ENCODE data around the gene PLEKHG3.

DNA sequence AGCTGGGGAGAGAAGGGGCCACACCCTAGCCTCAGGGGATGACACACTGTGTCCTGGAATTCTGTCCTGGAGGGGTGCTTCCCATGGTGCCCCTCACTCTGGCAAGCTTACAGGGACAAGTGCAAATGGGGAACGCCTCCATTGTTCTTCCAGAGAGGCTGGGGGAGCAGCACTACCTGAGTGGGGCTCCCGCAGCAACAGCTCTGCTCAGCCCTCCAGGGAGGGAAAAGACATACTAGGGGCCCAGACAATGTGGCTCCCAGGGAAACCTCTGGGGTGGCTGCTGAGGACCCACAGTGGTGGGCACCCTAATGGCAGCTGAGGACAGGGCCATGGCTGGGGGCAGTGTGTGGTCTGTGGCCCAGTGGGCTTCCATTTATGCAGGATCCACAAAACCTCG, 69.4 kb downstream of the PLEKHG3 start:
- TF ChIP-seq, protein P1, sequence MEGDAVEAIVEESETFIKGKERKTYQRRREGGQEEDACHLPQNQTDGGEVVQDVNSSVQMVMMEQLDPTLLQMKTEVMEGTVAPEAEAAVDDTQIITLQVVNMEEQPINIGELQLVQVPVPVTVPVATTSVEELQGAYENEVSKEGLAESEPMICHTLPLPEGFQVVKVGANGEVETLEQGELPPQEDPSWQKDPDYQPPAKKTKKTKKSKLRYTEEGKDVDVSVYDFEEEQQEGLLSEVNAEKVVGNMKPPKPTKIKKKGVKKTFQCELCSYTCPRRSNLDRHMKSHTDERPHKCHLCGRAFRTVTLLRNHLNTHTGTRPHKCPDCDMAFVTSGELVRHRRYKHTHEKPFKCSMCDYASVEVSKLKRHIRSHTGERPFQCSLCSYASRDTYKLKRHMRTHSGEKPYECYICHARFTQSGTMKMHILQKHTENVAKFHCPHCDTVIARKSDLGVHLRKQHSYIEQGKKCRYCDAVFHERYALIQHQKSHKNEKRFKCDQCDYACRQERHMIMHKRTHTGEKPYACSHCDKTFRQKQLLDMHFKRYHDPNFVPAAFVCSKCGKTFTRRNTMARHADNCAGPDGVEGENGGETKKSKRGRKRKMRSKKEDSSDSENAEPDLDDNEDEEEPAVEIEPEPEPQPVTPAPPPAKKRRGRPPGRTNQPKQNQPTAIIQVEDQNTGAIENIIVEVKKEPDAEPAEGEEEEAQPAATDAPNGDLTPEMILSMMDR (IDR thresholded peaks at IDR 0.05), result no peak
- TF ChIP-seq POLR2A (IDR thresholded peaks at IDR 0.05), result no peak
